IPS-20b (cell line): ENCODE measurements around the gene RILPL2.
"Not testable (repeated sequence)": the region's sequence is repeated elsewhere in the genome, so short reads cannot be mapped to it uniquely, and the experiment has no call there.

Experiments
- H3K27ac ChIP-seq: one replicate; pipeline ENCODE4 v1.5.1; 2013; ENCODE audit warnings: low read length
- H3K27me3 ChIP-seq: 2 replicates; pipeline ENCODE4 v1.6.1; 2013; ENCODE audit warnings: mild to moderate bottlenecking, low read length, inconsistent platforms; ENCODE audit not compliant: insufficient read depth
- H3K36me3 ChIP-seq: 2 replicates; pipeline ENCODE4 v1.6.1; 2013; ENCODE audit warnings: low read depth, mild to moderate bottlenecking, inconsistent platforms, low read length, moderate library complexity; ENCODE audit not compliant: insufficient read depth
- H3K4me1 ChIP-seq: 2 replicates; pipeline ENCODE4 v1.6.1; 2013; ENCODE audit warnings: mild to moderate bottlenecking, control low read depth, inconsistent platforms, low read length, moderate library complexity; ENCODE audit not compliant: insufficient read depth
- H3K4me3 ChIP-seq: 2 replicates; pipeline ENCODE4 v1.5.1; 2013; ENCODE audit warnings: mild to moderate bottlenecking, low read length, inconsistent platforms
- H3K9ac ChIP-seq: 2 replicates; pipeline ENCODE4 v1.6.1; 2013; ENCODE audit warnings: low read depth, mild to moderate bottlenecking, inconsistent platforms, low read length, moderate library complexity
- H3K9me3 ChIP-seq: 2 replicates; pipeline ENCODE4 v1.6.1; 2013; ENCODE audit warnings: mild to moderate bottlenecking, low read depth, low read length, inconsistent platforms; ENCODE audit not compliant: insufficient read depth

Gene RILPL2

GRCh38 chr12:123472438-123472849 is 36.0 kb upstream of the RILPL2 start:
- H3K9ac ChIP-seq = no peak overlapping the region
- H3K27me3 ChIP-seq = no peaks in the 10 kb centered on the region
- H3K4me3 ChIP-seq = no peak overlapping the region
- H3K4me1 ChIP-seq = no peaks in the 10 kb centered on the region
- no peaks in the 10 kb centered on the region for H3K9me3 ChIP-seq
- no peak overlapping the region for H3K27ac ChIP-seq
- H3K36me3 ChIP-seq = peaks cover 12% of the 10 kb centered on the region; the same call in 1 of the 2 replicates

GRCh38 chr12:123471374-123472068 is 35.0 kb upstream of the RILPL2 start:
- Histone ChIP-seq H3K27ac (no peak overlapping the region), H3K27me3 (no peaks in the 10 kb centered on the region), H3K9ac (no peak overlapping the region), H3K9me3 (no peaks in the 10 kb centered on the region), H3K4me1 (no peaks in the 10 kb centered on the region), H3K36me3 (peaks cover 16% of the 10 kb centered on the region; the same call in 1 of the 2 replicates), H3K4me3 (no peak overlapping the region)

DNA sequence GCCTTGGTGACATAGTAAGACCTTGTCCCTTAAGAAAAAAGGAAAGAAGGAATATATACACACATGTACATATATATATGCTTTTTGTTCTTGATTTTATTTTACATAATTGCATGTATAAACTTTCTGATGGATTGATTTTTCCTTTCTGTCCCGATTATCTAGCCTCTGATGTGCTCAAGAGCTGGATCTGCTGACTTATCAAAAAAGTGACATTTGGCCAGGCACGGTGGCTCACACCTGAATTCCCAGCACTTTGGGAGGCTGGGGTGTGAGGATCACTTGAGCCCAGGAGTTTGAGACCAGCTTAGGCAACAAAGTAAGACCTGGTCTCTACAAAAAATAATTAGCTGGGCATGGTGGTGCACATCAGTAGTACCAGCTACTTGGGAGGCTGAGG is 33.5 kb upstream of the RILPL2 start:
- no peaks in the 10 kb centered on the region for H3K9me3 ChIP-seq
- no peaks in the 10 kb centered on the region for H3K4me1 ChIP-seq
- H3K9ac ChIP-seq = no peak overlapping the region
- no peaks in the 10 kb centered on the region for H3K27me3 ChIP-seq
- no peak overlapping the region for H3K4me3 ChIP-seq
- H3K27ac ChIP-seq = no peak overlapping the region
- peaks cover 19% of the 10 kb centered on the region; the same call in 1 of the 2 replicates for H3K36me3 ChIP-seq

DNA sequence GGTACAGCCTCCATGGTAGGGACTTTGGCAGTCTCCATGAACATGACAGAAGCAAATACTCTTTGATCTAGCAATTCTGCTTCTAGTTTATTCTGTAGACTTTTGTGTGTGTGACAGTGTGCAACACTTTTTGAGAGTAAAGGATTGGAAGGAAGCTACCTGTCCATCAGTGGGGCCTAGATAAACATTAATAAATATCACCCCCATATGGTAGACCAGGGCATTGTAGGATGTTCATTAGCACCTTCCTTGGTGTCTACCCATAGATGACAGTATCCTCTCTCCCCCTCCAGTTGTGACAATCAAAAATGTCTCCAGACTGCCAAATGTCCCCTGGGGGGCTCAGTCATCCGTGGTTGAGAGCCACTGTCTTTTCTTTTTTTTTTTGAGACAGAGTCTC is 32.3 kb upstream of the RILPL2 start:
- Histone ChIP-seq H3K27ac (no peak overlapping the region), H3K4me3 (no peak overlapping the region), H3K27me3 (no peaks in the 10 kb centered on the region), H3K9me3 (no peaks in the 10 kb centered on the region), H3K4me1 (no peaks in the 10 kb centered on the region), H3K9ac (no peak overlapping the region), H3K36me3 (peaks cover 19% of the 10 kb centered on the region; the same call in 1 of the 2 replicates)

DNA sequence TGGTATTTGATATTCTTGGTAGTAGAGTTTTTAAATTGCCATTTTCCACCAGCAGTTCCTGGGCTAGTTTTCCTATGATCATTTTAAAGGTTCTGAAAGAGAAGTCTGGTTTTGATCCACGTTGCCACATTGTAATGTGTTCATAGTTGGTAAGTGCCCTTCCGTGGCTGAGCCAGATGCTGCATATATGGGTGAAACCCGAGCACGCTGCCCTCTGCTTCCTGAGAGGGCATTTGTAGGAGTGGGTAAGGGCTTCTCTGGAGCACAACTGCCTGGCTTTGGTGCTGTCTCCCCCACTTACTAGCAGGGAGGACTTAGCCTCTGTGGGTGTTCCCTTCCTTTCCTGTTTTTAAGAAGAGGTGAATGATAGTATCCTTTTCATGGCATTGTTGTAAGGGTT is 28.6 kb upstream of the RILPL2 start:
- peaks cover 7% of the 10 kb centered on the region; the same call in 1 of the 2 replicates for H3K36me3 ChIP-seq
- no peak overlapping the region for H3K9ac ChIP-seq
- H3K27ac ChIP-seq = no peak overlapping the region
- H3K9me3 ChIP-seq = no peaks in the 10 kb centered on the region
- no peak overlapping the region for H3K4me3 ChIP-seq
- H3K27me3 ChIP-seq = no peaks in the 10 kb centered on the region
- H3K4me1 ChIP-seq = no peaks in the 10 kb centered on the region

- not testable (repeated sequence) for H3K9me3 ChIP-seq, H3K27ac ChIP-seq, H3K4me3 ChIP-seq, H3K9ac ChIP-seq, H3K36me3 ChIP-seq, H3K4me1 ChIP-seq, H3K27me3 ChIP-seq
Observed at GRCh38 chr12:123463174-123463573, 26.7 kb upstream of the RILPL2 start.

- Histone ChIP-seq H3K4me1 (no peaks in the 10 kb centered on the region), H3K9me3 (no peaks in the 10 kb centered on the region), H3K9ac (peak within 1 kb of the TSS; percentile 99), H3K27ac (peak within 1 kb of the TSS; percentile 99), H3K27me3 (no peaks in the 10 kb centered on the region), H3K36me3 (no peaks in the 10 kb centered on the region), H3K4me3 (peak within 1 kb of the TSS; percentile 92)
Observed at GRCh38 chr12:123457980-123458779, 21.7 kb upstream of the RILPL2 start, which contains the start of gene SNRNP35. Gene SNRNP35 (plus strand): TSS chr12:123458139. CDS start chr12:123465541, 7,402 bp downstream.

- H3K9me3 ChIP-seq = no peaks in the 10 kb centered on the region
- H3K4me1 ChIP-seq = no peaks in the 10 kb centered on the region
- H3K9ac ChIP-seq = no peak overlapping the region
- H3K27ac ChIP-seq = no peak overlapping the region
- no peaks in the 10 kb centered on the region for H3K27me3 ChIP-seq
- no peak overlapping the region for H3K4me3 ChIP-seq
- H3K36me3 ChIP-seq = no peaks in the 10 kb centered on the region
Observed at GRCh38 chr12:123453165-123453564, 16.7 kb upstream of the RILPL2 start.

GRCh38 chr12:123452276-123452550 is 15.7 kb upstream of the RILPL2 start:
- not testable (repeated sequence) for H3K9me3 ChIP-seq, H3K27ac ChIP-seq, H3K4me1 ChIP-seq, H3K4me3 ChIP-seq, H3K9ac ChIP-seq, H3K27me3 ChIP-seq, H3K36me3 ChIP-seq

DNA sequence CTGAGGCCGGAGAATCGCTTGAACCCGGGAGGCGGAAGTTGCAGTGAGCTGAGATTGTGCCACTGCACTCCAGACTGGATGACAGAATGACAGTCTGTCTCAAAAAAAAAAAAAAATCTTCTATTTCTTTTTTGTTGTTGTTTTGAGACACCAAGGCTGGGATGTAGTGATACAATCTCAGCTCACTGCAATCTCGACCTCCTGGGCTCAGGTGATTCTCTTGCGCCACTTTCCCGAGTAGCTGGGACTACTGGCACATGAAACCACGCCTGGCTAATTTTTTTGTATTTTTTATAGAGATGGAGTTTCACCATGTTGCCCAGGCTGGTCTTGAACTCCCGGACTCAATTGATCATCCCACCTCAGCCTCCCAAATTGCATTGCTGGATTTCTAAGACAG is 14.2 kb upstream of the RILPL2 start:
- no peaks in the 10 kb centered on the region for H3K9me3 ChIP-seq
- no peak overlapping the region for H3K27ac ChIP-seq

DNA sequence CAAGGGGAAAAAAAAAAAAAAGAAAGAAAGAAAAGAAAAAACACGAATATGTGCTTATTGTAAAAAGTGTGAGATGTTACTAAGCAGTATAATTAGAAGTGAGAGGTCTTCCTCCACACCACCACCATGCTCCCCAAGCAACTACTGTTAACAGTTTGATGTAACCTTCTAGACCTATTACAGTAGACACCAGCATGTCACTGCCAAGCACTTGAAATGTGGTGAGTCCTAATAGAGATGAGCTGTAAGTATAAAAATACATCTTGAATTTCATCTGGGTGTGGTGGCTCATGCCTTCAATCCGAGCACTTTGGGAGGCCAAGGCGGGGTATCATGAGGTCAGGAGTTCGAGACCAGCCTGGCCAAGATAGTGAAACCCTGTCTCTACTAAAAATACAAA is 13.4 kb upstream of the RILPL2 start:
- Histone ChIP-seq H3K9me3 (no peaks in the 10 kb centered on the region), H3K4me1 (no peaks in the 10 kb centered on the region), H3K9ac (no peak overlapping the region), H3K27me3 (no peaks in the 10 kb centered on the region), H3K27ac (no peak overlapping the region), H3K4me3 (no peak overlapping the region), H3K36me3 (no peaks in the 10 kb centered on the region)

More for the DNA sequence above, 14.2 kb upstream of the RILPL2 start:
- Histone ChIP-seq H3K27me3 (no peaks in the 10 kb centered on the region), H3K4me1 (no peaks in the 10 kb centered on the region), H3K9ac (no peak overlapping the region), H3K4me3 (no peak overlapping the region), H3K36me3 (no peaks in the 10 kb centered on the region)

DNA sequence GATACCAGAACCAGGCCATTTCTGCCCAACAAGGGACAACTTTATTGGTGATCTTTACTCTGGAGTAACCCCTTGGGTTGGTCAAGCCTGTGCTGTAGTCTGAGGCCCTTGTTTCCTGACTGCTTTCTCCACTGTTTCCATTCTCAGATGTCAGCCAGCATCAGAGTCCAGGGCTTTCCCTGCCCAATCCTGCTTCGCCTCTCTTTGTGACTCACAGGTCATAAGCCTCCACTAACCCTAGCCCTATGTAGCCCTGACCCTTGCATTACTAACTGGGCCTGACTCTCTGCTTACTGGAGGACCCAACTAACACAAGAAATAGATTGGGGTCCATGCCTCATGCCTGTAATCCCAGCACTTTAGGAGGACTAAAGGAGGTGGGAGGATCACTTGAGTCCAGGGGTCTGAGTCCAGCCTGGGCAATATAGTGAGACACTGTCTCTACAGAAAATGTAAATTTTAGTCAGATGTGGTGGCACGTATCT is 12.8 kb upstream of the RILPL2 start:
- no peaks in the 10 kb centered on the region for H3K27me3 ChIP-seq
- no peak overlapping the region for H3K27ac ChIP-seq
- no peaks in the 10 kb centered on the region for H3K4me1 ChIP-seq
- H3K9ac ChIP-seq = no peak overlapping the region
- H3K9me3 ChIP-seq = no peaks in the 10 kb centered on the region
- H3K36me3 ChIP-seq = no peaks in the 10 kb centered on the region
- no peak overlapping the region for H3K4me3 ChIP-seq
